Fibroblast of mammary gland (primary cell): ENCODE results near the gene STAT5B.

ENCODE experiments used
- DNase-seq: peaks from one replicate; pipeline ENCODE4 v3.0.0-alpha.2; 2010; ENCODE audit warnings: low read depth
- H3K4me3 ChIP-seq: 2 replicates; pipeline ENCODE4 v1.5.1; 2011; ENCODE audit warnings: low read depth, mild to moderate bottlenecking, low read length, moderate library complexity; ENCODE audit not compliant: control insufficient read depth
- TF ChIP-seq, protein P1 (sequence below): conservative IDR thresholded peaks from 2 replicates; pipeline ENCODE4 v1.5.1; 2011; ENCODE audit warnings: low read depth, low read length, inconsistent platforms; ENCODE audit not compliant: control insufficient read depth, insufficient read depth

STAT5B gene

DNA sequence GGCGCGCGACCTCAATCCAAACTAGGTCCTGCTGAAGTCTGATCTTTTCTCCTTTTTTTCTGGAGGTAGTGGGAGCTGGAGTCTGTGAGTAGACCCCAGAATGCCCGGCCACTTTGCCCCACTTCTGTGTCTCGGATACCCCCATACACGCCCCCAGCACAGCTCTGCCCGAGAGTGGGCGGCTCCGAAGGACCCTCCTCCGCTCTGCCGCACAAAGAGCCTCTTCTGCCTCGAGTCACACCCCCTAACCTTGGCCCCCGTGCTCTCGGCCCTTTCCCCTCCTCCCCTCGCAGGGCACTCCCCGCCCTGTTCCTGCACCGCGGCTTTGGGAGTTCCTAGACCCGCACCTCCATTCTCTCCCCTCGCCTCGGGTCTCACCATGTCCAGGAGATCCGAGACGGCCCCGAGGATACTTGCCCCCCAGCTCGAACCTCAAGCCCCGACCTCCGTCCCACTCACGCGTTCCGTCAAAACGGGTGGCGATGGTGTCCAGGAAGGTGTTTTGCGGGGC lies 95.7 kb downstream of the STAT5B start:
- H3K4me3 ChIP-seq = no peak overlapping the region
- no peak for DNase-seq
- TF ChIP-seq, protein P1, sequence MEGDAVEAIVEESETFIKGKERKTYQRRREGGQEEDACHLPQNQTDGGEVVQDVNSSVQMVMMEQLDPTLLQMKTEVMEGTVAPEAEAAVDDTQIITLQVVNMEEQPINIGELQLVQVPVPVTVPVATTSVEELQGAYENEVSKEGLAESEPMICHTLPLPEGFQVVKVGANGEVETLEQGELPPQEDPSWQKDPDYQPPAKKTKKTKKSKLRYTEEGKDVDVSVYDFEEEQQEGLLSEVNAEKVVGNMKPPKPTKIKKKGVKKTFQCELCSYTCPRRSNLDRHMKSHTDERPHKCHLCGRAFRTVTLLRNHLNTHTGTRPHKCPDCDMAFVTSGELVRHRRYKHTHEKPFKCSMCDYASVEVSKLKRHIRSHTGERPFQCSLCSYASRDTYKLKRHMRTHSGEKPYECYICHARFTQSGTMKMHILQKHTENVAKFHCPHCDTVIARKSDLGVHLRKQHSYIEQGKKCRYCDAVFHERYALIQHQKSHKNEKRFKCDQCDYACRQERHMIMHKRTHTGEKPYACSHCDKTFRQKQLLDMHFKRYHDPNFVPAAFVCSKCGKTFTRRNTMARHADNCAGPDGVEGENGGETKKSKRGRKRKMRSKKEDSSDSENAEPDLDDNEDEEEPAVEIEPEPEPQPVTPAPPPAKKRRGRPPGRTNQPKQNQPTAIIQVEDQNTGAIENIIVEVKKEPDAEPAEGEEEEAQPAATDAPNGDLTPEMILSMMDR = no peak

DNA sequence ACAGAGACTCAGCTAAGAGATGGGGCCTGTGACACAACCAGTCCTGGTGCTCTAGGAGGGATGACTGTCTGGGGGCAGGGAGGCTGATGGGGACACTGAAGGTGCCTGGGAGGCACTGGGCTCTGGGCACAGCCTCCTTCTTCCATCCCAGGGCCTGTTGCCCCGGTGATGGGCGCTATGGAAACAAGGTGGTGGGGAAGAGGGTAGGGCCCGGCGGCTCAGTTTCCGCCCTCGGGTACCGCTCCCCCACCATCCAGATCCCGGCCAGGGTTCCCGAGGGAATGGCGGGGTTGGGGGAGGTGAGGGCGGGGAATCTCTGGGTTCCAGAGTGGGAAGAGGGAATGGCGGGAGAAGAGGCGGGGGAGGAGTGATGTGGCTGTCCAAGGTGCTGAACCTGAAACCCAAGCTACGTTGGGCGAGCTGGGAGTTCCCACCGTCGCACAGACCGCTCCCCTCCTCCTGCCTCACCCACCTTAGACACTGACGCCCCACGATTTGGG lies 96.2 kb downstream of the STAT5B start:
- TF ChIP-seq, protein P1 = no peak
- peak; percentile 30 for DNase-seq
- no peak overlapping the region for H3K4me3 ChIP-seq

DNA sequence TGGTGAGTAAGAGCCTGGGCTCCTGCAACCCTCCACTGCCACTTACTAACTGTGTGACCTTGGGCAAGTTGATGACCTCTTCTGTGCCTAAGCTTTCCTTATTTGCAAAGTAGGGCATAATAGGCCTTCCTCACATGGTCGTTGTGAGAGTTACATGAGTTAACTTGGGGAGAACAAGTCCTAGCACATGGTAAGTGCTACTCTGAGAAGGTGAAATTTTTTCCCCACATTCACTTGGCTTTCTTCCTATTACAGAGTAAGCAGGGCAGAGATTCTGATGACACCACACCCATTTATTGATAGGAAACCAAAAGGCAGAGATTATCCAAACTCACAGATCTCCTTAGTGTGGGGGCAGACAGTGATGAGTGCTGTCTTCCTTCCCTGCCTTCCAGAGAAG lies 96.9 kb downstream of the STAT5B start:
- no peak for DNase-seq
- H3K4me3 ChIP-seq = no peak overlapping the region
- TF ChIP-seq, protein P1 = no peak

DNA sequence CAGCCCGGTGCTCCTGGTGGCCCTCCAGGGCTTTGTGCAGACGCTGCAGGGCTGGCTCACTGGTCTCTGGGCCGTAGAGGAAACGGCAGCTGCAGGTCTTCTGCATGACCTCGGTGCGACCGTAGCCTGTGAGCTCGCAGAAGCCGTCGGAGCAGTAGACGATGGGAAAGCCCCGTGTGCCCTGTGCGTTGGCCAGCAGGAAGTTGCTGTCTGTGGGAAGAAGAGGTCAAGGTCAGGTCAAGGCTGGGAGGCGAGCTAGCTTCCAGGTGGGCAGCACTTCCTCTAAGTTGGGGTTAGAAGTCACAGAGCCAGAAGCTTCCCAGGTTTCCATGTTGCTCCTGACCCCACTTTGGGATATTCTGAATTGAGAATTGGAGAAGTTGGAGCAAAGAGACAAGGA lies 97.4 kb downstream of the STAT5B start:
- H3K4me3 ChIP-seq = no peak overlapping the region
- TF ChIP-seq, protein P1 = no peak
- DNase-seq = no peak

DNA sequence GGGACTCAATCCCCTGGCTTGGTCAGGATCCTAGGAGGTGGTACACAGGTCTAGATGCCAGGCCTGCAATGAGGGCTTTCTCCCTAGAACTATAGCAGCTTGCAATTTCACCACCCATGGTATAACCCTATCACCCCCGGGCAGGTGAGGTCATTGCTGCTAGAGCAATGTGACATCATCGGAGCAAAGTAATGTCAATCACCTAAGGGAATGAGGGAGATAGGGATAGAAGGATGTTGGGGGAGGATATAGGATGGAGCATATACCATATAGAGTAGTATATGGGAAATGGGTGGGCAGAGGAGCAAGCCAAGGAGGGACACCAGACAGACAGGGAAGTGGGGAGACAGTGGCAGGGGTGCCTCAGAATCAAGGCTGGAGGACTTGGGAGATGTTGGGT lies 98.5 kb downstream of the STAT5B start:
- TF ChIP-seq, protein P1 = no peak
- H3K4me3 ChIP-seq = no peak overlapping the region
- no peak for DNase-seq

DNA sequence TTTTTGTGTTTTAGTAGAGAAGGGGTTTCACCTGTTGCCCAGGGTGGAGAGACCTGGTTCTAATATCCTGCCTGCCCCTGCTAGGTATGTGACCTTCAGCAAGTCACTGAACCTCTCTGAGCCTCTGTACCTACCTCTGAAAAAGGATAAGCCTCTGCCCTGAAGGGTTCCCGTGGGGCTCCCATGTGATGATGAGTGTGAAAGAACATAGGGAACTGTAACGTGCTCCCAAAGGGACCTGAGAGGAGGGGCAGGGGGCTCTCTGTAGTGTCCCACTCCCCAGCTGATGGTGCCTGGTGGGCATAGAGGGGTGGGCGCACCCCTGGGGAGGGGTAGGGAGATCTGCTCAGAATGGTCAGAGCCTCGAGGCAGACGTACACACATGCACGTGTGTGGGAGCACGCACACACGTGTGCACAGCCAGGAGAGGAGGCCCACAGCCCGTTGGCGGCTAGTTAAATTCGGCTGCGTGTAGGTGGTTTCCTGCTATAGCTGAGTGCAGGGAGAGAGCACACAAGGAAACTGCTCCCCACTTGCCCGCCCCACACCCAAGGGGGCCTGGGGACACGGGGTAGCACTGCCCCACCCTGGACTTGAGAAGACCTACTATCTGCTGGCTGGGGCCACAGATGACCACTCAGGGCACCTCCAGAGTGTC lies 101.9 kb downstream of the STAT5B start:
- DNase-seq = no peak
- TF ChIP-seq, protein P1 = no peak
- no peak overlapping the region for H3K4me3 ChIP-seq
